Testis (tissue), 3 donors: Measurements from ENCODE around the gene PLB1. TPM values are rescaled to one million over a fixed set of nuclear protein-coding genes. Genes with fewer than 3 reads are reported as not detected.

Source experiments
- DNase-seq: peaks from one replicate; pipeline ENCODE4 v3.0.0-alpha.2; 2019
- H3K27ac ChIP-seq, 2 donors: fragments of 200-600 bp; sonication (generic); one replicate each; pipeline ENCODE4 v1.5.1; 2019
- H3K27me3 ChIP-seq: fragments of 200-600 bp; sonication (generic); one replicate; pipeline ENCODE4 v1.5.1; 2019
- H3K36me3 ChIP-seq: fragments of 200-600 bp; sonication (generic); one replicate; pipeline ENCODE4 v1.5.1; 2017; ENCODE audit warnings: low read depth; ENCODE audit errors: missing control alignments
- H3K4me1 ChIP-seq: fragments of 200-600 bp; sonication (generic); one replicate; pipeline ENCODE4 v1.5.1; 2019
- H3K4me3 ChIP-seq, 2 donors: fragments of 200-600 bp; sonication (generic); one replicate each; pipeline ENCODE4 v1.5.1; 2017 to 2019
- H3K9me3 ChIP-seq: fragments of 200-600 bp; sonication (generic); one replicate; pipeline ENCODE4 v1.5.1; 2017
- POLR2A ChIP-seq: fragments of 450-650 bp; IDR thresholded peaks from one replicate; pipeline ENCODE4 v1.6.1; 2017; ENCODE audit warnings: antibody characterized with exemption, mild to moderate bottlenecking, moderate library complexity
- WGBS, 2 donors: methylation state at CpG; one replicate each; pipeline ENCODE4 v1.1.5; 2018; 5-methylcytosine and 5-hydroxymethylcytosine counted together
- intact Hi-C: fragments of 100-400 bp; cut with DNase I; formaldehyde crosslinking; loops from one replicate; pipeline ENCODE4 v1.15.1; 2023; ENCODE audit warnings: low total_unique reads
- polyA plus RNA-seq: library from polyadenylated mRNA; stranded (reverse); fragments of 350-450 nt; fragmentation: Illumina TruSeq; extraction: RNeasy Lipid Tissue Mini Kit (QIAGEN cat#74804); gene quantifications from one replicate; pipeline ENCODE4 v1.2.3, GENCODE V29; 2014; ENCODE audit warnings: low read depth, low replicate concordance; ENCODE audit not compliant: insufficient read depth
- total RNA-seq, 2 donors: library from RNA; depleted of rRNA; stranded (reverse); fragments of >200 nt; gene quantifications; one replicate each; pipeline ENCODE4 v1.2.3, GENCODE V29; 2016
- TF ChIP-seq, protein P1 (sequence below), 3 experiments: fragments of 450-650 bp in 2 of 3; fragments of 200-600 bp in 1 of 3; sonication (generic) in 1 of 3; IDR thresholded peaks; one replicate each; pipeline ENCODE4 v1.5.1; 2016 to 2019; ENCODE audit warnings: antibody characterized with exemption in 3 of 3, mild to moderate bottlenecking in 2 of 3, moderate library complexity in 1 of 3

Gene PLB1
- total and polyA plus RNA-seq, 3 donors from 2014 or later: 7.6 to 10.9 (median 10.4) TPM

DNA sequence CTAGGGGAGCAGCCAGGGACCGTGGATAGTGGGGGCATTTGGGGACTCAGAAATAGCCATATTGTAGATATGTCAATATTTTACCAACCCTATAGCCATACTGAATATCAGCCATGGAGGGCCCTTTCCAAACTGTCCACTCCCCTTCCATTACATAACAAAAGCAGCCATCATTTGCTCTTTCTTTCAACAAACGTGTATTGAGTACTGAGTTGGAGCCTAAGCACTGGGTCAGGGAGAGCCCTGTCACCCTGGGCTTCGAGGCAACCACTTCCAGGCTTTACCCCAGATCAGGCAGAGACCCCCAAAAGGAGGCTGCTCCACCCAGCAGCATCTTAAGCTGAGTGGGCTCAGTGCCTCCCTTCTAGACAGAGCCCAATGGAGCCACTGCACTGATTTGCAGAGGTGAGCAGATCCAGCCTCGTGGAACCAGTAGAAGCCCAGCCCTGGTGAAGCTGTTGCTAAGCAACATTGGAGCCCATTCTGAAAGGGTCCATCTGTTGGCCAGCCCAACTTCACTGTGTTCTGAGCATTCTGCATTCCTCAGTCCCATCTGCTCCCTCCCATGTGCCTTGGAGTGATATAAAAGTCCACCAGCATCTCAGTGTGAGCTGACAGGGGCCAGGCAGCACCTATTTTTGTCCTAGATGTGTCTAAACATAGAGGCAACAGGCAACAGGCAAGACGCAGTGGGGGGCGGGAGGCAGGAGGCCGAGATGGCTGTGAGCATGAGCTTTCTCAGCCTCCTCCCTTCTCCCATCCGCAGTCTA lies 112.1 kb downstream of the PLB1 start:
- no peaks in the 10 kb centered on the region for H3K9me3 ChIP-seq
- no peaks in the 10 kb centered on the region for H3K27me3 ChIP-seq
- intact Hi-C loops: no loop called here
- peaks cover 4% of the 10 kb centered on the region for H3K4me1 ChIP-seq
- no peak overlapping the region for H3K27ac ChIP-seq
- DNase-seq: no peak
- H3K36me3 ChIP-seq: no peaks in the 10 kb centered on the region
- no peak for TF ChIP-seq POLR2A
- TF ChIP-seq, protein P1, sequence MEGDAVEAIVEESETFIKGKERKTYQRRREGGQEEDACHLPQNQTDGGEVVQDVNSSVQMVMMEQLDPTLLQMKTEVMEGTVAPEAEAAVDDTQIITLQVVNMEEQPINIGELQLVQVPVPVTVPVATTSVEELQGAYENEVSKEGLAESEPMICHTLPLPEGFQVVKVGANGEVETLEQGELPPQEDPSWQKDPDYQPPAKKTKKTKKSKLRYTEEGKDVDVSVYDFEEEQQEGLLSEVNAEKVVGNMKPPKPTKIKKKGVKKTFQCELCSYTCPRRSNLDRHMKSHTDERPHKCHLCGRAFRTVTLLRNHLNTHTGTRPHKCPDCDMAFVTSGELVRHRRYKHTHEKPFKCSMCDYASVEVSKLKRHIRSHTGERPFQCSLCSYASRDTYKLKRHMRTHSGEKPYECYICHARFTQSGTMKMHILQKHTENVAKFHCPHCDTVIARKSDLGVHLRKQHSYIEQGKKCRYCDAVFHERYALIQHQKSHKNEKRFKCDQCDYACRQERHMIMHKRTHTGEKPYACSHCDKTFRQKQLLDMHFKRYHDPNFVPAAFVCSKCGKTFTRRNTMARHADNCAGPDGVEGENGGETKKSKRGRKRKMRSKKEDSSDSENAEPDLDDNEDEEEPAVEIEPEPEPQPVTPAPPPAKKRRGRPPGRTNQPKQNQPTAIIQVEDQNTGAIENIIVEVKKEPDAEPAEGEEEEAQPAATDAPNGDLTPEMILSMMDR (IDR thresholded peaks at IDR 0.05): no peak
- 82 to 86% methylated on average over 8 of the region's 8 CpGs for WGBS, 2 donors
- no peak overlapping the region for H3K4me3 ChIP-seq

DNA sequence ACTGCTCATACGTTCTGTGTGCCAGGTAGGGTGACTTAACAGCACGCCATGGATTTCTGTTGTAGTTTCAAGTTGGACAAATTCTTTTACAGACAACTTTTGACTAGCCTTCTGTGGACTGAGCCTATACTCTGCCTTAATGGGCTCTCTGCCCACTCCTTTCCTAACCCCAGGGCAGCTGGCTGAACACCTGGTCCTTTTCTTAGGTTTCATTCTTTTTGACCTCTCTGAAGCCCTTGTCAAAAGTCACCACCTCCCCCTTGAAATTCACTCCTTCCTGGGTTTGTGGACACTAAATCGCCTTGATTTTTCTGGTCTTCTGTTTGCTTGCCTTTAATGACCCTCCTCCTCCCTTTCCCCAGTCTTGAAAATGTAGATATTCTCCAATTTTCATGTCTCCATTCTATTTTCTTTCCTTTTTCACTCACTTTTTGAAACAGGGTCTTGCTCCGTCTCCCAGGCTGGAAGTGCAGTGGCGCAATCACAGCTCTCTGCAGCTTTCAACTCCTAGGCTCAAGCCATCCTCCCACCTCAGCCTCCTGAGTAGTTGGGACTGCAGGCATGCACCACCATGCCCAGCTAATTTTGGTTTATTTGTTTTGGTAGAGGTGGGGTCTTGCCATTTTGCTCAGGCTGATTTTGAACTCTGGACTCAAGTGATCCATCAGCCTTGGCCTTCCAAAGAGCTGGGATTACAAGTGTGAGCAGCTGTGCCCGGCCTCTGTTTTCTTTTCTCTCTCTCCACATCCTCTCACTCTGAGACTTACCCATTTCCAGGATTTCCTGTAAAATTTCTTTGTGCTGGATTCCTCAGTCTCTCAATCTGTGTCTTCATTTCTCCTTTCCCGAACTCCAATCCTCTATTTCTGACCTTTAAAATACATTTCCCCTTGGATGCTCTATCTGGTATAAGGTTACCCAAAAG lies 112.9 kb downstream of the PLB1 start:
- Histone ChIP-seq H3K27me3 (no peaks in the 10 kb centered on the region), H3K36me3 (no peaks in the 10 kb centered on the region), H3K4me3 (no peak overlapping the region), H3K4me1 (peaks cover 4% of the 10 kb centered on the region), H3K9me3 (no peaks in the 10 kb centered on the region), H3K27ac (no peak overlapping the region)
- no peak for DNase-seq
- intact Hi-C loops: no loop called here
- no peak for TF ChIP-seq POLR2A
- TF ChIP-seq, protein P1 (IDR thresholded peaks at IDR 0.05): no peak
- WGBS, 2 donors: 86% methylated on average over 7 of the region's 7 CpGs

DNA sequence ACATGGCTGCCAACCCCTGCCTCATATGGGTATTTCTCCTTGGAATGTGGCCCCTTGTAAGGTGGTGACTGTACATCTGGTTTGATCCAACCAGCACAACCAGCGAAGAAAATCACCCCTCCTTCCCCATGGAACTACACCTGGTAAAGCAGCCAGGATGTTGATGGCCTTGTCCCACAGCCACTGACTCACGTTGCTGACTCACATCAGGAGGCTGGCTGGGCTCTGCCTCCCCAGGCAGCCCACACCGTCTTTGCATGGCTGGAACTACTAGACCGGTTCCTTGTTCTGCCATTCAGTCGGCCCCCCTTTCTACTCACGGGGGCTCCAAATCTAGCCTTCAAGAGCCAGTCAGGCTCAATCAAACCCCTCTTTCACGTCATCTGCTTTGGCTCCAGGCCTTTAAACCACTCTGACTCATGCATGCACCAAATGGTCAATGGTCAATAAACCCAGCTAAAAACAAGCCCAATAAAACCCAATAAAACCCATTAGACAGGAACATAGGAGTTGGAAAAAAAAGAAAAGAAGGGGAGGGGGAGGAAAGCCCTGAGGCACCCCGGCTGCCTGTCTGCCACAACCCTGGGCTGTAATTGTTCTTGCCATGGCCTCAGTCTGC lies 114.8 kb downstream of the PLB1 start:
- TF ChIP-seq, protein P1 (IDR thresholded peaks at IDR 0.05): no peak
- TF ChIP-seq POLR2A: no peak
- intact Hi-C loops: no loop called here
- Histone ChIP-seq H3K27me3 (no peaks in the 10 kb centered on the region), H3K27ac (no peak overlapping the region), H3K4me1 (peaks cover 4% of the 10 kb centered on the region), H3K4me3 (no peak overlapping the region), H3K9me3 (no peaks in the 10 kb centered on the region), H3K36me3 (no peaks in the 10 kb centered on the region)
- DNase-seq: no peak
- 73 to 84% methylated on average over 8 of the region's 8 CpGs for WGBS, 2 donors

DNA sequence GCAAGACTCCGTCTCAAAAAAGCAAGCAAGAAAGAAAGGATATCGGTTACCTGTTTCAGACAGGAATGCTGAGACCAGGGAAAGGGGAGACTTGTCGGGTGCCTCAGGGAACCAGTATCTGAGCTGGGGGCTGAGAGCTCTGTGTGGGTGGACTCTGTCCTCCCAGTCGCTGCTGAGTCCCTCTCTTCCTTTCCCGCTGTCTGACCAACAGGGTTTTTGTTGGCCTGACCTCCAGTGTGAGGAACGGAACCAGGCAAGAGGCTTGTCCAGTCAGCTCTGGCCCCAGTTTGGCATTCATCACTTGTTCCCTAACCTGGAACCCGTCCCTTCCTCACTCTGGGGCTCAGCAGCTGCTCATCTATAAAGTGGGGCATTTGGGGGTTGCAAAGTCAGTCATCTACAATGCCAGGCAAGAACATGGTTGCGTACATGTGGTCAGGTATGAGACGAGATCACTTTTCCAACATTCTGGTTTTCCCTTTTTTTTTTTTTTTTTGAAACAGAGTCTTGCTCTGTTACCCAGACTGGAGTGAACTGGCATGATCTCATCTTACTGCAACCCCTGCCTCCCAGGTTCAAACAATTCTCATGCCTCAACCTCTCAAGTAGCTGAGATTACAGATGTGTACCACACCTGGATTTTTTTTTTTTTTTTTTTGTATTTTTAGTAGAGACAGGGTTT lies 116.4 kb downstream of the PLB1 start:
- H3K27me3 ChIP-seq: no peaks in the 10 kb centered on the region
- TF ChIP-seq, protein P1 (IDR thresholded peaks at IDR 0.05): no peak
- no peak for TF ChIP-seq POLR2A
- H3K27ac ChIP-seq: no peak overlapping the region
- H3K4me1 ChIP-seq: no peaks in the 10 kb centered on the region
- no peak overlapping the region for H3K4me3 ChIP-seq
- WGBS, 2 donors: 87 to 96% methylated on average over 9 of the region's 9 CpGs
- no peaks in the 10 kb centered on the region for H3K9me3 ChIP-seq
- no peaks in the 10 kb centered on the region for H3K36me3 ChIP-seq
- DNase-seq: no peak
- intact Hi-C loops: no loop called here
